GM12875 (cell line): ENCODE measurements around the gene PSTPIP2.

Experiments
- H3K4me3 ChIP-seq: one replicate; pipeline ENCODE4 v1.5.1; 2011; ENCODE audit warnings: low read depth, low read length, control low read depth
- TF ChIP-seq, protein P1 (sequence below): IDR thresholded peaks from 2 replicates; pipeline ENCODE4 v1.5.1; 2011; ENCODE audit warnings: low read depth, mild to moderate bottlenecking, control low read depth, inconsistent platforms, low read length, moderate library complexity, borderline replicate concordance; ENCODE audit not compliant: insufficient read depth

The PSTPIP2 gene

DNA sequence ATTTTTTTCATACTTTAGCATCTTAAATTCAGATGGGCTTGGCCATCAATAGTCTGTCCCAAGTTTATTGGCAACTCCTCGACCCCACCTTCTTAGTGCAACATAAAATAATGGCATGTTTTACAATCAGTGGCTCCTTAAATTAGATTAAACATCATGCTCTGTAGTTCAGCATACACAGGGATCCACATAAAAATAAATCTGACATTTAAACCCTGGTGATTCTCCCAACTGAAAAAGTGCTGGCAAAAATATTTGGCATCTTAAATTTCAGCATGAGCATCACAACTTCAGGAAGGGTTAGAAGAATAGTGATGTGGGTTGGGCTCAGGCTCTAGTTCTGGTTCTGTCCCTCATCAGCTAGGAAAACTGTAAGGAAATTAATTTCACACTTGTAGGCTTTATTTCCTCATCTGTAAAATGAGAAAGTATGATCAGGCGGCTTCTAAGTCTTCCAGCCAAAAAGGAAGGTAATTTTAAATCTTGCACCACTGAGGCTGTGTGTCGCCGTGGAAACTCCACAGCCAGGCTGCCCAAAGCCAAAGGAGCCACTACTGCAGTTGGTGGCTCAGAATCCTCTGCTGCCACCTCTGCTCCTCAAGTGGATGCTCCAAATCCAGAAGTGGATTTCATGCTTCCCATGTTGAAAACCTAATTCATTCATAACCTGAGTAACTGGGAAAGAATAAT lies 87.4 kb downstream of the PSTPIP2 start:
- no peak overlapping the region for H3K4me3 ChIP-seq
- TF ChIP-seq, protein P1, sequence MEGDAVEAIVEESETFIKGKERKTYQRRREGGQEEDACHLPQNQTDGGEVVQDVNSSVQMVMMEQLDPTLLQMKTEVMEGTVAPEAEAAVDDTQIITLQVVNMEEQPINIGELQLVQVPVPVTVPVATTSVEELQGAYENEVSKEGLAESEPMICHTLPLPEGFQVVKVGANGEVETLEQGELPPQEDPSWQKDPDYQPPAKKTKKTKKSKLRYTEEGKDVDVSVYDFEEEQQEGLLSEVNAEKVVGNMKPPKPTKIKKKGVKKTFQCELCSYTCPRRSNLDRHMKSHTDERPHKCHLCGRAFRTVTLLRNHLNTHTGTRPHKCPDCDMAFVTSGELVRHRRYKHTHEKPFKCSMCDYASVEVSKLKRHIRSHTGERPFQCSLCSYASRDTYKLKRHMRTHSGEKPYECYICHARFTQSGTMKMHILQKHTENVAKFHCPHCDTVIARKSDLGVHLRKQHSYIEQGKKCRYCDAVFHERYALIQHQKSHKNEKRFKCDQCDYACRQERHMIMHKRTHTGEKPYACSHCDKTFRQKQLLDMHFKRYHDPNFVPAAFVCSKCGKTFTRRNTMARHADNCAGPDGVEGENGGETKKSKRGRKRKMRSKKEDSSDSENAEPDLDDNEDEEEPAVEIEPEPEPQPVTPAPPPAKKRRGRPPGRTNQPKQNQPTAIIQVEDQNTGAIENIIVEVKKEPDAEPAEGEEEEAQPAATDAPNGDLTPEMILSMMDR = no peak

DNA sequence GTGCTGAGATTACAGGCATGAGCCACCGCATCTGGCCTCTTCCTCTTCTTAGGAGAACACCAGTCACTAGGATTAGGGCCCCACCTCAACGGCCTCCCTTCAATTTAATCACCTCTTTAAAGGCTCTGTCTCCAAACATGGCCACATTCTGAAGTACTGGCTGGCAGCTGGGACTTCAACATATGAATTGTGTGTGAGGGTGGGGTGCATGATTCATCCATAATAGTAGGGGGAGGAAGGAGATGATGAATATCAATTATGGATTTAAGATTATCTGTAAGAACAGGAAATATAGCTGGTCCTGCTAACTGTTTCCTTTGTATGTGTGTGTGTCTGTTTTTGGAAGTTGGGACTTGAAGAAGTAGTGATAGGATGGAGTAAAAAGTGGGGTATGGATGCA lies 90.2 kb downstream of the PSTPIP2 start:
- TF ChIP-seq, protein P1 = no peak

DNA sequence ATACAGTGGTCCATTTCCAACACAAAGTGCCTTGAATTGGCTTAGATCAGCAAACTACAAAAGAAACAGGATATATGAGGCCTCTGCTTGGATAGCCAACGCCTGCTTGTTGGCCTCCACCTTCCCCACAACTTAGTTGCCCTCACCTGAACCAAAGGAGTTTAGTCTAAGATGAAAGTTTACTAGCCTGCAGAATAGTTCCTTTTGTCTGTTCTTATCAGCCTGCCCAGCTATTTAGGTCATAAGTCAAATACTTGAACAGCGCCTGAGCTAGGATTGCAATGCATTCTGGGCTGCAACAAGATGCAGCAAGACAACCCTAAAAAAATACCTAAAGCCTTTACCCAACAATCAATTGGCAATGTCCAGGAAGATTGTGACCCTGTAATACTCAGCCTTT lies 91.8 kb downstream of the PSTPIP2 start:
- TF ChIP-seq, protein P1 = no peak
- H3K4me3 ChIP-seq = no peak overlapping the region

More for the DNA sequence above, 90.2 kb downstream of the PSTPIP2 start:
- no peak overlapping the region for H3K4me3 ChIP-seq

DNA sequence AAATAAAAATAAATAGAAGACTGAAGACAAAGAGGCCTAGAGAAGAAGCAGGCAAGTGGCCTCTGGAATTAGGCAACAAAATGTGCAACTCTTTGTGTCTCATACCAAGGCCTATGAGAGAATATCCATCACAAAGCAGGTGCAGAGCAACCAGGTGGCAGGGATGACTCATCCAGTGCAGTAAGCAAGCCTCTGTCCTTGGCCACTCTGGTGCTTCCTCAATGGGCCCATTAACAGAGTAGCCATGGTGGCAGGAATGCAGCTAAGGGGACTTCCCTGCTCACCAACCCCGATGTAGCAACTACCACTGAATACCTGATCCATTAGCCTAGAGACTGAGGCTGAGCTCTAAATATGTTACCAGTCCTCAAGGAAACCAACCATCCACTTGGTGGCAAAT lies 94.0 kb downstream of the PSTPIP2 start:
- TF ChIP-seq, protein P1 = no peak
- H3K4me3 ChIP-seq = no peak overlapping the region

DNA sequence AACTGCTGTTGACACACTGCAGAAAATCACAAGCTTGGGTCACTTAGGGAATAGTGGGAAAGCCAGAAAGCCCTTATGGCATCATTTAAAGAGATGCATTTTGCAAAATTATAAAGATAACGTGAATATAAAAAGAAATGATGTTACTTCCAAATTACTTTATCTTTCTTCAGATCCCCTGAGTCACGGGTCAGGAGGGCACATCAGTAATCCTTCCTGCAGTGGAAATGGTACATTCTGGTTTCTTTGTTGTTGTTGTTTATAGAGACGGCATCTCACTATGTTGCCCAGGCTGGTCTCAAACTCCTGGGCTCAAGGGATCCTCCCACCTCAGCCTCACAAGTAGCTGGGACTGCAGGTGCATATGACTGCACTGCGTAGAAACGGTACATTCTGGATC lies 95.1 kb downstream of the PSTPIP2 start:
- H3K4me3 ChIP-seq = no peak overlapping the region
- TF ChIP-seq, protein P1 = no peak

DNA sequence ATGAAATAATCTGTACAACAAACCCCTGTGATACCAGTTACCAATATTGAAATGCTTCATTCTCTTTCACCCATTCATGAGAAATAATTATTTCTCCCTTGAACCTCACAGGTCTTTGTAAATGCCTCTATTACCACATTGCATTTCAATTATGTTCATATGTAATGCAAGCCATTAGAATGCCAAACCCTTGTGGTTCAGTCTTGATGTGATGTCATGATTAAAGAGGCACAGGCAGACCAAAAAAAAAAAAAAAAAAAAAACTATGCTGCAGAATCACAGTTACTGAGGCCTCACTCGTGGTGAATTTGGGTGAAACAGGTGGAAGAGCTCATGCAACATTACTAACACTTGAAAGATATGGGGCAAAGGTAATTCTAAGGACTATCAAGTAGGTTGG lies 95.5 kb downstream of the PSTPIP2 start:
- H3K4me3 ChIP-seq = no peak overlapping the region
- TF ChIP-seq, protein P1 = no peak

DNA sequence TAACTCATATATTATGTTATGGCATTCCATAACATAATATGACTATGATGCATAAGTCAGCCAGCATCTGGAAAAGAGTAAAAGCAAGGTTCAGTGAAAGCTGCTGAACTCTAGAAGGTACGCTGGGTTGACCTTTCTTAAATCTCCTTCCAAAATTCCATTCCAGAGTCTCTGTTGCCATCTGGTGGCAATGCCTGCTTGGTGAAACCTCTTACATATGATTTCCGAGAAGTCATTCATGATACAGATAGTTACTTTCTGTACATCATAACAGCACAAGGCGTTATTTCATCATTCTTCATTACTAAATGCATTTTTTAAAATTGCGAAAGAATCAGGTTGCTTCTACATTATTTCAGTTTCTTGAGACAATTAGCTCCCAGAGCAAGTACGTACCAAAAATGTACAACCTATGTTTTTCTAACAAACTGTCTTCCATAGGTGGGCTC lies 97.9 kb downstream of the PSTPIP2 start:
- TF ChIP-seq, protein P1 = peak; percentile 49
- H3K4me3 ChIP-seq = no peak overlapping the region
